H1 (cell line): ENCODE data around the gene FOXC1. TPM values are rescaled to one million over a fixed set of nuclear protein-coding genes. Genes with fewer than 3 reads are reported as not detected.

ENCODE experiments used
- CTCF ChIA-PET: fragments of 300-600 bp; sonication (Branson Sonifier 250); formaldehyde crosslinking; loops from one replicate; lab custom pipeline; 2021; ENCODE audit not compliant: partially characterized antibody; lab: Charles Lee
- POLR2A ChIA-PET: fragments of 300-600 bp; sonication (Branson Sonifier 250); formaldehyde crosslinking; loops from one replicate; lab custom pipeline; 2021; ENCODE audit warnings: inconsistent platforms; ENCODE audit not compliant: partially characterized antibody; lab: Charles Lee
- DNase-seq, 2 experiments: peaks; one replicate each; pipeline versions ENCODE4 v3.0.0 to v3.0.0-alpha.2; 2010 to 2022; ENCODE audit warnings: low spot score in 2 of 2, low read depth in 1 of 2, mixed read lengths in 1 of 2
- FAIRE-seq: peaks from 2 replicates; lab custom pipeline; 2011; peaks lifted over from hg19 to GRCh38; lab: Jason Lieb, UNC
- H2AFZ ChIP-seq: 2 replicates; pipeline ENCODE4 v1.8.1; 2012; ENCODE audit warnings: low read length, inconsistent platforms
- H2AK5ac ChIP-seq: 2 replicates; pipeline ENCODE4 v1.6.1; 2013; ENCODE audit warnings: low read depth, low read length
- H2BK120ac ChIP-seq: replicated peaks from 2 replicates; pipeline ENCODE3; 2013; ENCODE audit warnings: low read depth, low read length, inconsistent platforms
- H2BK12ac ChIP-seq: 2 replicates; pipeline ENCODE4 v1.6.1; 2013; ENCODE audit warnings: low read depth, low read length
- H2BK15ac ChIP-seq: 2 replicates; pipeline ENCODE4 v1.6.1; 2013; ENCODE audit warnings: low read length
- H2BK20ac ChIP-seq: 2 replicates; pipeline ENCODE4 v1.6.1; 2013; ENCODE audit warnings: low read length
- H2BK5ac ChIP-seq: 2 replicates; pipeline ENCODE4 v1.6.1; 2013; ENCODE audit warnings: low read depth, low read length
- H3K14ac ChIP-seq: 2 replicates; pipeline ENCODE4 v1.6.1; 2013; ENCODE audit warnings: inconsistent platforms; ENCODE audit not compliant: insufficient read length
- H3K18ac ChIP-seq: 2 replicates; pipeline ENCODE4 v1.6.1; 2013; ENCODE audit warnings: low read length; ENCODE audit errors: extremely low read depth
- H3K23ac ChIP-seq: 2 replicates; pipeline ENCODE4 v1.6.1; 2013; ENCODE audit warnings: inconsistent platforms; ENCODE audit not compliant: insufficient read length
- H3K23me2 ChIP-seq: 2 replicates; pipeline ENCODE4 v1.6.1; 2013; ENCODE audit warnings: low read depth, low read length
- H3K27ac ChIP-seq: 2 replicates; pipeline ENCODE4 v1.6.1; 2011; ENCODE audit warnings: low read depth, low read length, inconsistent platforms
- H3K27me3 ChIP-seq, 4 experiments: replicated peaks in 1 of 4; 1 replicate in 1 of 4; 2 replicates in 3 of 4; pipeline versions ENCODE4 v1.6.1 to v1.8.1; 2011 to 2013; ENCODE audit warnings: low read length in 3 of 4, mild to moderate bottlenecking in 3 of 4, inconsistent platforms in 2 of 4, mixed read lengths in 2 of 4, moderate library complexity in 1 of 4; ENCODE audit not compliant: control insufficient read depth in 3 of 4, insufficient read depth in 3 of 4; ENCODE audit errors: extremely low read depth in 1 of 4
- H3K36me3 ChIP-seq, 4 experiments: 2 replicates each; pipeline versions ENCODE4 v1.6.1 to v1.8.1; 2011 to 2013; ENCODE audit warnings: mild to moderate bottlenecking in 4 of 4, low read length in 3 of 4, moderate library complexity in 2 of 4, control low read depth in 1 of 4, inconsistent platforms in 1 of 4; ENCODE audit not compliant: insufficient read depth in 4 of 4, control insufficient read depth in 2 of 4
- H3K4ac ChIP-seq: replicated peaks from 2 replicates; pipeline ENCODE3; 2013; ENCODE audit warnings: low read length, low read depth, mixed read lengths, inconsistent platforms; ENCODE audit not compliant: insufficient read length
- H3K4me1 ChIP-seq, 4 experiments: replicated peaks in 1 of 4; 1 replicate in 1 of 4; 2 replicates in 3 of 4; pipeline versions ENCODE4 v1.6.1 to v1.8.1; 2011 to 2013; ENCODE audit warnings: low read length in 3 of 4, inconsistent platforms in 2 of 4, mixed read lengths in 1 of 4; ENCODE audit not compliant: insufficient read depth in 4 of 4, control insufficient read depth in 3 of 4
- H3K4me2 ChIP-seq, 2 experiments: 2 replicates each; pipeline versions ENCODE4 v1.6.1 to v1.8.1; 2011 to 2013; ENCODE audit warnings: low read depth in 2 of 2, low read length in 2 of 2, control low read depth in 1 of 2, inconsistent platforms in 1 of 2, mild to moderate bottlenecking in 1 of 2; ENCODE audit not compliant: insufficient read depth in 1 of 2
- H3K4me3 ChIP-seq, 4 experiments: fragments of 200-600, 300-600 bp in 1 of 4; sonication (generic), shearing (Covaris generic), sonication (Bioruptor Twin) in 1 of 4; 2 replicates each; pipeline versions ENCODE4 v1.5.1 to v1.8.1; 2011 to 2016; ENCODE audit warnings: low read length in 4 of 4, low read depth in 3 of 4, control low read depth in 2 of 4, inconsistent platforms in 2 of 4, mild to moderate bottlenecking in 2 of 4, mixed read lengths in 1 of 4, moderate library complexity in 1 of 4; ENCODE audit not compliant: insufficient read depth in 2 of 4; ENCODE audit errors: extremely low read depth in 1 of 4
- H3K56ac ChIP-seq: replicated peaks from 2 replicates; pipeline ENCODE3; 2013; ENCODE audit warnings: low read depth, mild to moderate bottlenecking, mixed read lengths, low read length, inconsistent platforms; ENCODE audit not compliant: insufficient read length
- H3K79me1 ChIP-seq: 2 replicates; pipeline ENCODE4 v1.6.1; 2013; ENCODE audit warnings: low read depth, low read length, control low read depth
- H3K79me2 ChIP-seq, 2 experiments: 2 replicates each; pipeline versions ENCODE4 v1.6.1 to v1.8.1; 2012 to 2013; ENCODE audit warnings: low read length in 2 of 2, mild to moderate bottlenecking in 2 of 2, inconsistent platforms in 1 of 2; ENCODE audit not compliant: insufficient read depth in 2 of 2, control insufficient read depth in 1 of 2
- H3K9ac ChIP-seq, 4 experiments: replicated peaks in 1 of 4; 1 replicate in 1 of 4; 2 replicates in 3 of 4; pipeline versions ENCODE4 v1.6.1 to v1.8.1; 2011 to 2013; ENCODE audit warnings: low read depth in 3 of 4, low read length in 3 of 4, control low read depth in 2 of 4, mild to moderate bottlenecking in 2 of 4, moderate library complexity in 2 of 4, inconsistent platforms in 1 of 4; ENCODE audit errors: extremely low read depth in 1 of 4
- H3K9me3 ChIP-seq, 2 experiments: 2 replicates each; pipeline versions ENCODE4 v1.6.1 to v1.8.1; 2012 to 2013; ENCODE audit warnings: mild to moderate bottlenecking in 2 of 2, moderate library complexity in 2 of 2, control low read depth in 1 of 2, inconsistent platforms in 1 of 2, low read depth in 1 of 2, low read length in 1 of 2, mixed read lengths in 1 of 2; ENCODE audit not compliant: insufficient read depth in 2 of 2
- H4K20me1 ChIP-seq, 2 experiments: replicated peaks in 1 of 2; 2 replicates each; pipeline versions ENCODE3 to v1.8.1; 2011 to 2013; ENCODE audit warnings: inconsistent platforms in 2 of 2, low read length in 2 of 2, mild to moderate bottlenecking in 1 of 2; ENCODE audit not compliant: insufficient read depth in 2 of 2, control insufficient read depth in 1 of 2
- H4K5ac ChIP-seq: 2 replicates; pipeline ENCODE4 v1.6.1; 2013; ENCODE audit warnings: low read length, low read depth, mixed read lengths, inconsistent platforms; ENCODE audit not compliant: insufficient read length
- H4K8ac ChIP-seq: 2 replicates; pipeline ENCODE4 v1.8.0; 2013; ENCODE audit warnings: mild to moderate bottlenecking, moderate library complexity, low read length, inconsistent platforms; ENCODE audit not compliant: insufficient read depth; ENCODE audit errors: extremely low read depth
- H4K91ac ChIP-seq: replicated peaks from 2 replicates; pipeline ENCODE3; 2013; ENCODE audit warnings: low read length, mixed read lengths, inconsistent platforms; ENCODE audit not compliant: insufficient read length
- ASH2L ChIP-seq: fragments of 200-600, 300-600 bp; sonication (generic); IDR thresholded peaks from one replicate; pipeline ENCODE4 v1.7.1; 2017; ENCODE audit warnings: low read length
- SUZ12 ChIP-seq: fragments of 200-600 bp; sonication (generic); IDR thresholded peaks from 2 replicates; pipeline ENCODE4 v1.6.1; 2012; ENCODE audit warnings: mild to moderate bottlenecking, inconsistent platforms, low read length, moderate library complexity, mixed read lengths
- WGBS, 2 experiments: shearing (Covaris generic) in 1 of 2; methylation state at CpG; one replicate each; pipeline versions ENCODE4 v1.1.6 to v1.1.7; 2013 to 2015; ENCODE audit warnings: low lambda C conversion rate in 2 of 2, mixed read lengths in 2 of 2, inconsistent platforms in 1 of 2, low coverage in 1 of 2, missing lambda C conversion rate in 1 of 2; ENCODE audit not compliant: insufficient replicate concordance in 2 of 2, insufficient coverage in 1 of 2, insufficient read length in 1 of 2; ENCODE audit errors: extremely low coverage in 1 of 2, missing lambda C conversion rate in 1 of 2; 5-methylcytosine and 5-hydroxymethylcytosine counted together
- polyA plus RNA-seq, 7 experiments: library from polyadenylated mRNA; depleted of rRNA in 3 of 7; stranded (reverse) in 5 of 7; unstranded in 2 of 7; fragments of >200 nt in 5 of 7; fragments of 200-250 nt in 2 of 7; gene quantifications; 1 replicate in 5 of 7; 2 replicates in 1 of 7; 4 replicates in 1 of 7; pipeline versions ENCODE4 v1.2.1 to v1.2.3, GENCODE V29; 2011 to 2013; ENCODE audit warnings: missing spikeins in 2 of 7, mixed read lengths in 2 of 7
- total RNA-seq: library from RNA; stranded (reverse); fragmentation: NEBNext Ultra II Directional; extraction: Animal tissue kit (Norgen Biotek cat#: 25700); gene quantifications from 2 replicates; pipeline ENCODE4 v1.2.1, GENCODE V29; 2021

FOXC1 gene
- total and polyA plus RNA-seq, 2 of the 8 experiments (the other 6 are each of a cell fraction or from before 2014, with no cell fraction given) = 0.22 TPM; not detected in 1

DNA sequence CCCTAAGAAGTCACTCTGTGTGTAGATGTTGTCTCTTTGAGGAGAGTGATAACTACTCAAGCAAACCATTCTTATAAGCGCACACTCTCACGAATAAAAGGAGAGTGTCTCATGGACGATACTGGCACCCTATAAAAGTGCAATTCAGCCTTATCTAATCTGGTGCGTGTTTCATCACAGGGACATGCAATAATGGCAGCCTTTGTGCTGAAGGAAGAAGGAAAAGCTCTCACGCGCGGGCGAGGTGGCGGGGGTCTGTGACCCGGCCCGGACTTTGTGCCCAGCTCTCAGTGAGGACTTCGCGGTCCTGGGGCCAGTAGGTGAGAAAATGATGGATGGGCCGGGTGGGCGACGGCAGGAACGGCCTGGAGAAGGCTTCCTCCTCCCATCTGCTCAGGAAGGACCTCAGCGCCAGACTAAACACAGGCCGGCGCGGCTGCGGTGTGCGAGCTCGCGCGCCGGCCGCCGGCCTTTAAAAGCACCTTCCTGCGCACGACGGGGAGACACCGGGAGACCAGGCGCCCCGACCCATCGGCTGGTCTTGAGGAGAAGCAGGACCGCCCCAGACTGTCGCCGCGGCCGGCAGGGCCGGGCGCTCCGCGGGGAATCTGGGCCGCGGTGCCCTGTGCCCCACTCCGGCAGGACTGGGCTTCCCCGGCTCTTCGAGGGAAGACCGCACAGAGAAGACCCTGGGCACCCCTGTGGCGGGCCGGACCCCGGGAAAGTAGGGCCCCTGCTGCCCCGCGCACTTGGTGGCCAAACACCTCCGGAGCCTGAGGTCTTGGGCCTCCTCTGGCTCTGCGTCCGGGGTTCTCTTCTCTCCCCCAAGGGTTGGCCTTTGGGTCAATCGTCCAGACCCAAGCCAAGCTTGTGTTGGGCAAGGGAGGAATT is 8.3 kb upstream of the FOXC1 start:
- CTCF ChIA-PET = interaction anchor here (0.8 to 1.5 kb wide), 4 partner anchors 17 to 195 kb away, joined by 3 to 6 read pairs (median 4); no protein-coding TSS in a partner anchor
- Histone ChIP-seq H3K79me2 (no peaks in the 10 kb centered on the region), H3K27me3 (peaks cover 24 to 42% (median 37%) of the 10 kb centered on the region in 4 experiments)

More for the DNA sequence above, 8.3 kb upstream of the FOXC1 start:
- no peak overlapping the region for H2AK5ac ChIP-seq
- no peaks in the 10 kb centered on the region for H3K79me1 ChIP-seq
- peaks cover 8% of the 10 kb centered on the region; the same call in 1 of the 2 replicates for H3K23me2 ChIP-seq
- no peak overlapping the region for H3K18ac ChIP-seq
- WGBS, 2 experiments = 89% methylated on average over 50 of the region's 60 CpGs; no CpG with 5 or more reads in 1 of the 2 experiments
- H3K27ac ChIP-seq = no peak overlapping the region
- H2AFZ ChIP-seq = no peak overlapping the region
- H4K8ac ChIP-seq = no peak overlapping the region
- H3K4me3 ChIP-seq = no peak overlapping the region
- H4K20me1 ChIP-seq = peaks cover 3 to 4% of the 10 kb centered on the region in 2 experiments
- no peak overlapping the region for H3K56ac ChIP-seq
- peaks cover 0 to 8% (median 0%) of the 10 kb centered on the region in 4 experiments; a peak in 1 of 8 replicates for H3K36me3 ChIP-seq
- no peaks in the 10 kb centered on the region for H3K9me3 ChIP-seq
- no peak overlapping the region for H2BK12ac ChIP-seq
- 0 out of 2 replicates have a peak, but pooled peaks have one; percentile 16 for TF ChIP-seq SUZ12
- TF ChIP-seq ASH2L = no peak
- TF ChIP-seq, all 59 proteins: peak for 1
- H3K4ac ChIP-seq = no peak overlapping the region
- no peak overlapping the region for H2BK5ac ChIP-seq
- DNase-seq = no peak
- no peak overlapping the region for H3K14ac ChIP-seq
- peaks cover 4 to 18% (median 10%) of the 10 kb centered on the region in 4 experiments for H3K4me1 ChIP-seq
- no peak overlapping the region for H2BK15ac ChIP-seq
- H4K91ac ChIP-seq = no peak overlapping the region
- H2BK20ac ChIP-seq = no peak overlapping the region
- no peak overlapping the region for H4K5ac ChIP-seq
- H3K9ac ChIP-seq = no peak overlapping the region
- no peak overlapping the region for H3K4me2 ChIP-seq
- no peak for FAIRE-seq
- POLR2A ChIA-PET = no interaction called here
- no peak overlapping the region for H3K23ac ChIP-seq
- no peak overlapping the region for H2BK120ac ChIP-seq
